BLaER1 (cell line): Measurements from ENCODE around the gene CCDC148.

Experiments used
- H3K27ac ChIP-seq: shearing (Covaris generic); formaldehyde crosslinking; 2 replicates; pipeline ENCODE4 v1.8.1; 2022
- H3K27me3 ChIP-seq: shearing (Covaris generic); formaldehyde crosslinking; 2 replicates; pipeline ENCODE4 v1.8.1; 2022
- H3K36me3 ChIP-seq: shearing (Covaris generic); formaldehyde crosslinking; 2 replicates; pipeline ENCODE4 v1.8.1; 2022
- H3K4me1 ChIP-seq: shearing (Covaris generic); formaldehyde crosslinking; 2 replicates; pipeline ENCODE4 v1.8.1; 2022
- H3K4me2 ChIP-seq: shearing (Covaris generic); formaldehyde crosslinking; 2 replicates; pipeline ENCODE4 v1.8.1; 2022
- H3K4me3 ChIP-seq: shearing (Covaris generic); formaldehyde crosslinking; 2 replicates; pipeline ENCODE4 v1.8.1; 2022
- H3K9ac ChIP-seq: shearing (Covaris generic); formaldehyde crosslinking; 2 replicates; pipeline ENCODE4 v1.8.1; 2022
- H3K9me3 ChIP-seq: shearing (Covaris generic); formaldehyde crosslinking; 2 replicates; pipeline ENCODE4 v1.8.1; 2022
- H4K20me1 ChIP-seq: shearing (Covaris generic); formaldehyde crosslinking; 2 replicates; pipeline ENCODE4 v1.8.1; 2022
- Cebpa-rat ChIP-seq: shearing (Covaris generic); IDR thresholded peaks from 2 replicates; pipeline ENCODE4 v1.8.1; 2022

CCDC148 gene

DNA sequence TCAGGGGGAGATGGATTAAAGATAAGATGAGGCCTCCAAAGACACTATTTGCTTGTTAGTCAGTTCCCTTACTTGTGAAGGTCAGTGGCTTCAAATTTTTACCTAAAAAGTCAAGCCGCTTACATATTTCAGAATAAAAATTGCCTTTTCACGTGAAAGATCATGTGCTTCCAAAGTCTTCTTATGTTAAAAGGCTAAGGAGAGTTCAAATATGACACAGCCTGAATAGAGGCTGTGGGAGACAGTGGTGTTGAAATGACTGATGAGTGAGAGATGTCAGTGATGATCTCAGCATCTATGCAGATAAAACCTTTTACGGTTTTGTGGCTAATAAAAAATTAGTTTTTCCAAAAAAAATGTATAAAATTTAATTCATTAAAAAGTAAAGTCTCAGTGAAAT, 314.4 kb downstream of the CCDC148 start:
- Histone ChIP-seq H3K4me1 (no peaks in the 10 kb centered on the region), H4K20me1 (no peaks in the 10 kb centered on the region), H3K4me2 (no peak overlapping the region), H3K9me3 (no peaks in the 10 kb centered on the region), H3K9ac (no peak overlapping the region), H3K4me3 (no peak overlapping the region), H3K27me3 (no peaks in the 10 kb centered on the region), H3K27ac (no peak overlapping the region), H3K36me3 (no peaks in the 10 kb centered on the region)
- TF ChIP-seq Cebpa-rat, result no peak

- Histone ChIP-seq H3K4me1 (no peaks in the 10 kb centered on the region), H4K20me1 (no peaks in the 10 kb centered on the region), H3K36me3 (no peaks in the 10 kb centered on the region), H3K27me3 (no peaks in the 10 kb centered on the region), H3K27ac (no peak overlapping the region), H3K4me3 (no peak overlapping the region), H3K4me2 (no peak overlapping the region), H3K9me3 (no peaks in the 10 kb centered on the region), H3K9ac (no peak overlapping the region)
- TF ChIP-seq Cebpa-rat, result no peak
These were observed 316.4 kb downstream of the CCDC148 start for GRCh38 chr2:158140201-158140600.

GRCh38 chr2:158138255-158138654, 318.3 kb downstream of the CCDC148 start:
- H3K4me1 ChIP-seq, result no peaks in the 10 kb centered on the region
- H3K9ac ChIP-seq, result no peak overlapping the region
- no peak overlapping the region for H3K27ac ChIP-seq
- TF ChIP-seq Cebpa-rat, result no peak
- H3K4me2 ChIP-seq, result no peak overlapping the region
- H3K27me3 ChIP-seq, result no peaks in the 10 kb centered on the region
- no peak overlapping the region for H3K4me3 ChIP-seq
- H3K9me3 ChIP-seq, result no peaks in the 10 kb centered on the region
- H4K20me1 ChIP-seq, result no peaks in the 10 kb centered on the region
- no peaks in the 10 kb centered on the region for H3K36me3 ChIP-seq

- no peak overlapping the region for H3K27ac ChIP-seq
- no peak for TF ChIP-seq Cebpa-rat
- H3K4me2 ChIP-seq, result no peak overlapping the region
- no peak overlapping the region for H3K9ac ChIP-seq
- no peaks in the 10 kb centered on the region for H3K36me3 ChIP-seq
- no peak overlapping the region for H3K4me3 ChIP-seq
- no peaks in the 10 kb centered on the region for H4K20me1 ChIP-seq
- H3K27me3 ChIP-seq, result no peaks in the 10 kb centered on the region
- H3K4me1 ChIP-seq, result no peaks in the 10 kb centered on the region
- H3K9me3 ChIP-seq, result no peaks in the 10 kb centered on the region
These were observed 321.5 kb downstream of the CCDC148 start for GRCh38 chr2:158135096-158135495.

GRCh38 chr2:158134655-158135054, 321.9 kb downstream of the CCDC148 start:
- no peak for TF ChIP-seq Cebpa-rat
- Histone ChIP-seq H3K27ac (no peak overlapping the region), H3K9me3 (no peaks in the 10 kb centered on the region), H3K9ac (no peak overlapping the region), H3K4me3 (no peak overlapping the region), H3K36me3 (no peaks in the 10 kb centered on the region), H3K4me2 (no peak overlapping the region), H4K20me1 (no peaks in the 10 kb centered on the region), H3K4me1 (no peaks in the 10 kb centered on the region), H3K27me3 (no peaks in the 10 kb centered on the region)

- Histone ChIP-seq H3K4me3 (no peak overlapping the region), H3K9me3 (no peaks in the 10 kb centered on the region), H3K27me3 (no peaks in the 10 kb centered on the region), H3K9ac (no peak overlapping the region), H3K4me1 (no peaks in the 10 kb centered on the region), H3K27ac (no peak overlapping the region), H3K4me2 (no peak overlapping the region), H3K36me3 (no peaks in the 10 kb centered on the region), H4K20me1 (no peaks in the 10 kb centered on the region)
- no peak for TF ChIP-seq Cebpa-rat
These were observed 322.5 kb downstream of the CCDC148 start for GRCh38 chr2:158134055-158134454.

DNA sequence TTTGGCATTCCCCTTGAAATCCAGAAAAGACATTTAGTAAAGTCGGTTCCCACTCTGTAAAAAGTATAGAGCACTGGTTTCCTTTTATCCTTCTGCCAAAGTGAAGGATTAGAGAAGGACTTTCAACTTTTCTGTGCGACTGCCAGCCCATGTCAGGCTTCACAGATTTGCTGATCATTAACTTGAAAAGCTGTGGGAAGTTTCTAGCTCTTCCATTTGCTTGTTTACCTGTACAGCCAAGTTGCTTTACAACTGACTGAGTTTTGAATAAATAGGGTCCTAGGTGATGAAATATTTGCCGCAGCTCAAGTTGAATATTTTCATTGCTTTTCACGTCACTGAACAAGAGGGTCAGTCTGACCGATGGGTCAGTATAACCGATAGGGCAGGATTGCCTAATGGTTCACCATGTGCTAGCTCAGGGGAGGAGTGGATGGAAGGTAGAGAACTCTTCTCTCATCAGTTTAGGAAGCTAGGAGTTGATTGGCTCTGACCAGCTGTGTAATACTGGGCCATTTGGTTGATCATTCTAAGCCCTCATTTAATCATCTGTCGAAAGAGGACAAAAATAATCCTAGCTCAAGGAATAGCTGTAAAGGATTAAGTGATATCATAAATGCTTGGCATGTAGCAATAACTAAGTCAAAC, 324.5 kb downstream of the CCDC148 start:
- Histone ChIP-seq H4K20me1 (no peaks in the 10 kb centered on the region), H3K36me3 (no peaks in the 10 kb centered on the region), H3K4me2 (no peak overlapping the region), H3K9me3 (no peaks in the 10 kb centered on the region), H3K9ac (no peak overlapping the region), H3K27me3 (no peaks in the 10 kb centered on the region), H3K27ac (no peak overlapping the region), H3K4me3 (no peak overlapping the region), H3K4me1 (no peaks in the 10 kb centered on the region)
- TF ChIP-seq Cebpa-rat, result no peak

DNA sequence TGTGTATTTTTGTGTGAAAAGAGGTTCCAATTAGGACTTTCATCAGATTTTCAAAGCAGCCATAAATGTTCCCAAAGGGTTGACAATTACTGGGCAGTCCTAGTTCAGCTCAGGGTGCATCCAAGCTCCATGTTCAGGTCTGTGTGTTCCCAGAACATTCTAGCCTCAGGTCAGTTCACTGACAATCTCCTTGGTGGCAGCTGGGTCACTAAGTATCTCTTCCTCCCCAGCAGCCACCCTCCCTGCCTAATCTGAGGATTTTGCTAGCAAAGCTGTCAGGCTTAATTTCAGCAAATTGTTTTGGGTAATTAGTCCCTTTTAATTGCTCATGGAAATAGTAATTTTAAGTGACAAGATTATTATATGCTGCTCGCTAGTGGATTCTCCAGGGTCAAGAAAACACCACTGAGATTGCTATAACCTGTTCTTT, 325.1 kb downstream of the CCDC148 start:
- H3K9ac ChIP-seq, result no peak overlapping the region
- H3K4me1 ChIP-seq, result no peaks in the 10 kb centered on the region
- H3K9me3 ChIP-seq, result no peaks in the 10 kb centered on the region
- H3K27ac ChIP-seq, result no peak overlapping the region
- no peaks in the 10 kb centered on the region for H3K27me3 ChIP-seq
- H3K36me3 ChIP-seq, result no peaks in the 10 kb centered on the region
- no peak overlapping the region for H3K4me3 ChIP-seq
- H3K4me2 ChIP-seq, result no peak overlapping the region
- H4K20me1 ChIP-seq, result no peaks in the 10 kb centered on the region
- TF ChIP-seq Cebpa-rat, result no peak

- no peak overlapping the region for H3K9ac ChIP-seq
- no peaks in the 10 kb centered on the region for H3K36me3 ChIP-seq
- no peak for TF ChIP-seq Cebpa-rat
- H3K27ac ChIP-seq, result no peak overlapping the region
- H3K4me1 ChIP-seq, result no peaks in the 10 kb centered on the region
- no peak overlapping the region for H3K4me2 ChIP-seq
- H4K20me1 ChIP-seq, result no peaks in the 10 kb centered on the region
- H3K27me3 ChIP-seq, result no peaks in the 10 kb centered on the region
- H3K4me3 ChIP-seq, result no peak overlapping the region
- H3K9me3 ChIP-seq, result no peaks in the 10 kb centered on the region
These were observed 325.6 kb downstream of the CCDC148 start for GRCh38 chr2:158130832-158131473.

- Histone ChIP-seq H3K4me1 (no peaks in the 10 kb centered on the region), H3K9me3 (no peaks in the 10 kb centered on the region), H3K27ac (no peak overlapping the region), H3K4me3 (no peak overlapping the region), H3K36me3 (no peaks in the 10 kb centered on the region), H3K4me2 (no peak overlapping the region), H4K20me1 (no peaks in the 10 kb centered on the region), H3K9ac (no peak overlapping the region), H3K27me3 (no peaks in the 10 kb centered on the region)
- TF ChIP-seq Cebpa-rat, result no peak
These were observed 327.5 kb downstream of the CCDC148 start for GRCh38 chr2:158129037-158129436.
